NCI-H69 (cell line): ENCODE measurements around the gene UBTF.

Source experiments
- DNase-seq: peaks from one replicate; lab custom pipeline; 2025; lab: John Stamatoyannopoulos, UW

Gene UBTF

GRCh38 chr17:44197107-44197506, 22.4 kb downstream of the UBTF start:
- no peak for DNase-seq

GRCh38 chr17:44193326-44194084, 26.0 kb downstream of the UBTF start:
- no peak for DNase-seq

- DNase-seq = no peak
Observed at GRCh38 chr17:44192750-44193149, 26.7 kb downstream of the UBTF start.

GRCh38 chr17:44191941-44192496, 27.5 kb downstream of the UBTF start:
- no peak for DNase-seq

GRCh38 chr17:44191369-44191768, 28.1 kb downstream of the UBTF start:
- DNase-seq = no peak

GRCh38 chr17:44190481-44190880, 29.0 kb downstream of the UBTF start:
- DNase-seq = no peak

- no peak for DNase-seq
Observed at GRCh38 chr17:44188576-44189403, 30.7 kb downstream of the UBTF start.

- DNase-seq = peak; percentile 83
Observed at GRCh38 chr17:44187131-44187899, 32.2 kb downstream of the UBTF start.

GRCh38 chr17:44186307-44187130, 33.0 kb downstream of the UBTF start, which contains the start of gene TMUB2:
TMUB2 (plus strand) TSS chr17:44186972; CDS start chr17:44187709, 737 bp downstream.
- peak; percentile 100 for DNase-seq

- no peak for DNase-seq
Observed at GRCh38 chr17:44184212-44184810, 35.2 kb downstream of the UBTF start.

- DNase-seq = no peak
Observed at GRCh38 chr17:44183024-44183423, 36.5 kb downstream of the UBTF start.

- DNase-seq = no peak
Observed at GRCh38 chr17:44178133-44178532, 41.3 kb downstream of the UBTF start.

- DNase-seq = no peak
Observed at GRCh38 chr17:44177640-44178039, 41.8 kb downstream of the UBTF start.

GRCh38 chr17:44176671-44177501, 42.6 kb downstream of the UBTF start:
- no peak for DNase-seq

- DNase-seq = no peak
Observed at GRCh38 chr17:44176257-44176656, 43.2 kb downstream of the UBTF start.

- no peak for DNase-seq
Observed at GRCh38 chr17:44174427-44174826, 45.0 kb downstream of the UBTF start.

- peak; percentile 22 for DNase-seq
Observed at GRCh38 chr17:44171931-44172455, 47.5 kb downstream of the UBTF start.

- peak; percentile 31 for DNase-seq
Observed at GRCh38 chr17:44170499-44171201, 48.8 kb downstream of the UBTF start, which contains the start of gene ASB16. ASB16 (plus strand) TSS chr17:44170704; CDS start chr17:44170790, 86 bp downstream.

- DNase-seq = no peak
Observed at GRCh38 chr17:44170135-44170498, 49.4 kb downstream of the UBTF start.
